SH-SY5Y (cell line): ENCODE results near the gene CLDN6.

Experiments used
- GATA2 ChIP-seq: IDR thresholded peaks from 2 replicates; pipeline ENCODE4 v1.6.1; 2011; ENCODE audit warnings: mild to moderate bottlenecking, low read depth, low read length
- GATA3 ChIP-seq: IDR thresholded peaks from 2 replicates; pipeline ENCODE4 v1.6.1; 2011; ENCODE audit warnings: low read depth, mild to moderate bottlenecking, low read length, moderate library complexity

DNA sequence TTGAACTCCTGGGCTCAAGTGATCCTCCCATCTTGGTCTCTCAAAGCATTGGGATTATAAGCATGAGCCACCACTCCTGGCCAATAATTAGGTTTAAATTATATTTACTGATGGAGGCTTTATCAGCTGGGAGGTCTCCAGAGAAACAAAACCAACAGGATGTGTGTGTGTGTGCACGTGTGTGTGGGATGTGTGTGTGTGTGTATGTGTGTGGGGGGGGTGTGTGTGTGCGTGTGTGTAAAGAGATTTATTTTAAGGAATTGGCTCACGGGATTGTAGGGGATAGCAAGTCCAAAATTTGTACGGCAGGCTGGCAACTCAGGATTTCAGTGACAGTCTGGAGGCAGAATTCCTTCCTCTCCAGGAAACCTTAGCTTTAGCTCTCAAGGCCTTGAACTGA is 33.0 kb upstream of the CLDN6 start:
- TF ChIP-seq GATA2 (no peak), GATA3 (no peak)
